ENCODE data around the gene TRAPPC4. TPM values are rescaled to one million over a fixed set of nuclear protein-coding genes. Genes with fewer than 3 reads are reported as not detected.

Gene TRAPPC4
- total RNA-seq, 1 donor from 2014 or later: 32.7 TPM

DNA sequence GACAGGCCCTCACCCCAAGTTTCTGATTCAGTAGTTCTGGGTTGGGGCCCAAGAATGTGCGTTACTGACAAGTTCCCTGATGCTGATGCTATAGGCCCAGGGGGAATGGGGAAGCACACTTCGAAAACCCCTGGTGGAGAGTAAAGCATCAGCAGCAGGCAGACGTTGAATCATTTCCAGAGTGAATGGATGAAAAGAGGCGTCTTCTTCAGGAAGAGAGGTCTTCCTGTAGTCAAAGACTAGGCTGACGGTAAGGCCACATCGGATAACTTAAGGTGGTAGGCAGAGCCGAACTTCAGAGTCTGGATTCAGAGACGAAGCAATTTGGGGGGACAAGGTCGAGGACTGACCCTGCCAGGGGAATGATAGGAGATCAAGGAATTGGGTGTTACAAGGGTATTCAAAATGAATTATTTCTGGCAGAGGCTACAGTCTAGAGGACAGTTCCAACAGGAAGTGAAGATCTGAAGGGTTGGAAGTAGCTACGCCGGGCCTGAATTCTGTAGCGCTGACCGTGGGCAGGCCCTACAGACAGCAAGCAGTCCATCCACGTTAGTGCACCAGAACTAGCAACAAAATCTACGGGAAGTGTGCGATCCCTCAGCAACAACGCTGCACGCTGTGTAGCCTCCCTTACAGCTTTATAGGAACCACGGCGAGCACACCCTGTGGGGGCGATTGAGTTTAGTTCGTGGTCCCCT lies 21.5 kb upstream of the TRAPPC4 start:
- DNase-seq: no peak
- peak overlapping the region; percentile 99 for H3K4me3 ChIP-seq
- peaks cover 32% of the 10 kb centered on the region for H3K36me3 ChIP-seq
- H3K27me3 ChIP-seq (ENCODE audit: low read depth): no peaks in the 10 kb centered on the region
- peaks cover 36% of the 10 kb centered on the region for H3K4me1 ChIP-seq
- no peaks in the 10 kb centered on the region for H3K9me3 ChIP-seq (replicated peaks)
- H3K27ac ChIP-seq (replicated peaks): peak overlapping the region; percentile 90
- TF ChIP-seq, protein P1, sequence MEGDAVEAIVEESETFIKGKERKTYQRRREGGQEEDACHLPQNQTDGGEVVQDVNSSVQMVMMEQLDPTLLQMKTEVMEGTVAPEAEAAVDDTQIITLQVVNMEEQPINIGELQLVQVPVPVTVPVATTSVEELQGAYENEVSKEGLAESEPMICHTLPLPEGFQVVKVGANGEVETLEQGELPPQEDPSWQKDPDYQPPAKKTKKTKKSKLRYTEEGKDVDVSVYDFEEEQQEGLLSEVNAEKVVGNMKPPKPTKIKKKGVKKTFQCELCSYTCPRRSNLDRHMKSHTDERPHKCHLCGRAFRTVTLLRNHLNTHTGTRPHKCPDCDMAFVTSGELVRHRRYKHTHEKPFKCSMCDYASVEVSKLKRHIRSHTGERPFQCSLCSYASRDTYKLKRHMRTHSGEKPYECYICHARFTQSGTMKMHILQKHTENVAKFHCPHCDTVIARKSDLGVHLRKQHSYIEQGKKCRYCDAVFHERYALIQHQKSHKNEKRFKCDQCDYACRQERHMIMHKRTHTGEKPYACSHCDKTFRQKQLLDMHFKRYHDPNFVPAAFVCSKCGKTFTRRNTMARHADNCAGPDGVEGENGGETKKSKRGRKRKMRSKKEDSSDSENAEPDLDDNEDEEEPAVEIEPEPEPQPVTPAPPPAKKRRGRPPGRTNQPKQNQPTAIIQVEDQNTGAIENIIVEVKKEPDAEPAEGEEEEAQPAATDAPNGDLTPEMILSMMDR (IDR thresholded peaks at IDR 0.05; ENCODE audit: borderline replicate concordance): peak; percentile 16
- intact Hi-C loops (cut with micrococcal nuclease): no loop called here

DNA sequence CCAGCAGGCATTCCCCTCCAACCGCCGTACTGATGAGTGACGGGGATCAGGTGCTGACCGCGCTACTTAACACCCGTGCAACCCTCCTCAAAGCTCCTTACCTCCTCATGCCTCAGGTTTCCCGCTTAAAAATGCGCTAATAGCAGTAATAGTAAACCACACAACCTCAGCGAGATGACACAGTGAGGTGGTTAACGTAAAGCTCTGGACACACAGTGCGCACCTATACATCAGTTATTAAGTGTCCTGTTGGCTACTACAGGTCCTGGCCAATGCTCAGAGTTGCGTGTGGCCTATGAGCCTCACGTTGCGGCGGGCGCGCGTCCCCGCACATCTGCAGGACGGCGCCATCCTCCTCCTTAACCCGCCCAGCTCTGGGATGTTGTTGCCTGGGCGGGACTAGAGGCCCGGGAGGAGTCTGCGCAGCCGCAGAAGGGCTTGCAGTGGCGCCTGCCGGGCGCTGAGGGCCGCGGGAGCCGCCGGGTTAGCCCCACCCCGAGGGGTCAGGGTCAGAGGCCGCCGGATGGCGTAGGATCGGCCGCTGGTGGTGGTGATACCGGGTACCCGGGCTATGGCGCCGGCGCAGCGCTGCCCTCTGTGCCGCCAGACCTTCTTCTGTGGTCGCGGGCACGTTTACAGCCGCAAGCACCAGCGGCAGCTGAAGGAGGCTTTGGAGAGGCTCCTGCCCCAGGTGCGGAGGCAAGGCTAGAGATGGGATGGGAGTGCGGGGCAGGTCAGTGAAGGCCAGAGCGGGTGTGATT lies 20.8 kb upstream of the TRAPPC4 start, which contains the start of gene CENATAC:
TSS of gene CENATAC (plus strand) at position 512 of the 761 bp plus-strand sequence. CDS start at position 572, 60 bp downstream.
- intact Hi-C loops (cut with micrococcal nuclease): no loop called here

DNA sequence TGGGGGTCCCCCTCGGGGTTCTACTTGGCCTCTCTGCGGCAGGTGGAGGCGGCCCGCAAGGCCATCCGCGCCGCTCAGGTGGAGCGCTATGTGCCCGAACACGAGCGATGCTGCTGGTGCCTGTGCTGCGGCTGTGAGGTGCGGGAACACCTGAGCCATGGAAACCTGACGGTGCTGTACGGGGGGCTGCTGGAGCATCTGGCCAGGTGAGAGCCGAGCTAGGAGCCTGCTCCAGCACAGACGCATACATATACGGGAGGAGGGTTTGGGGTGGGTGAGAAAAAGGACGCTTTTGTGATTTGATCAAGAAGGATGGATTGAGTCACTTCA lies 20.2 kb upstream of the TRAPPC4 start:
- intact Hi-C loops (cut with micrococcal nuclease): no loop called here
- peaks cover 45% of the 10 kb centered on the region for H3K36me3 ChIP-seq
- H3K4me1 ChIP-seq: peaks cover 36% of the 10 kb centered on the region
- TF ChIP-seq, protein P1 (IDR thresholded peaks at IDR 0.05; ENCODE audit: borderline replicate concordance): no peak
- no peaks in the 10 kb centered on the region for H3K9me3 ChIP-seq (replicated peaks)
- peak overlapping the region; percentile 99 for H3K4me3 ChIP-seq
- DNase-seq: no peak
- peak overlapping the region; percentile 90 for H3K27ac ChIP-seq (replicated peaks)
- H3K27me3 ChIP-seq (ENCODE audit: low read depth): no peaks in the 10 kb centered on the region

More for the DNA sequence above, 20.8 kb upstream of the TRAPPC4 start, which contains the start of gene CENATAC:
- Histone ChIP-seq H3K4me1 (peaks cover 36% of the 10 kb centered on the region), H3K9me3 (replicated peaks) (no peaks in the 10 kb centered on the region), H3K36me3 (peaks cover 40% of the 10 kb centered on the region), H3K27me3 (ENCODE audit: low read depth) (no peaks in the 10 kb centered on the region), H3K27ac (replicated peaks) (peak within 1 kb of the TSS; percentile 90), H3K4me3 (peak within 1 kb of the TSS; percentile 99)
- TF ChIP-seq, protein P1 (IDR thresholded peaks at IDR 0.05; ENCODE audit: borderline replicate concordance): peak; percentile 28
- DNase-seq: peak; percentile 97

DNA sequence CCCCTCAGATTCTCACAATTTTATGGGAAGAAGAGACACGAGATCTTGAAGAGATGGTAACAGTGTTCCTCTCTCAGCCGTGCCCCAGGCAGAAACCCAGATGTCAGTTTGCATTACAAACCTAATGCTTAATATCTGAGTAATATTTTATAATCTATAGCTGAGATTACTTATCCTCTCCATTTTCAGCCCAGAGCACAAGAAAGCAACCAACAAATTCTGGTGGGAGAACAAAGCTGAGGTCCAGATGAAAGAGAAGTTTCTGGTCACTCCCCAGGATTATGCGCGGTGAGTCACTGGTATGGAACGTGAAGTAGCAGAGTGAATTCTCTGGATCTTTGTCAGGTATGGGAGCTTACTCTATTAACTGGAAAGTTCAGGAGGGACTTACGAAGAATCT lies 19.7 kb upstream of the TRAPPC4 start:
- intact Hi-C loops (cut with micrococcal nuclease): no loop called here
- Histone ChIP-seq H3K4me3 (peak overlapping the region; percentile 99), H3K27ac (replicated peaks) (peak overlapping the region; percentile 90), H3K36me3 (peaks cover 50% of the 10 kb centered on the region), H3K4me1 (peaks cover 36% of the 10 kb centered on the region), H3K9me3 (replicated peaks) (no peaks in the 10 kb centered on the region), H3K27me3 (ENCODE audit: low read depth) (no peaks in the 10 kb centered on the region)
- DNase-seq: no peak
- TF ChIP-seq, protein P1 (IDR thresholded peaks at IDR 0.05; ENCODE audit: borderline replicate concordance): no peak

DNA sequence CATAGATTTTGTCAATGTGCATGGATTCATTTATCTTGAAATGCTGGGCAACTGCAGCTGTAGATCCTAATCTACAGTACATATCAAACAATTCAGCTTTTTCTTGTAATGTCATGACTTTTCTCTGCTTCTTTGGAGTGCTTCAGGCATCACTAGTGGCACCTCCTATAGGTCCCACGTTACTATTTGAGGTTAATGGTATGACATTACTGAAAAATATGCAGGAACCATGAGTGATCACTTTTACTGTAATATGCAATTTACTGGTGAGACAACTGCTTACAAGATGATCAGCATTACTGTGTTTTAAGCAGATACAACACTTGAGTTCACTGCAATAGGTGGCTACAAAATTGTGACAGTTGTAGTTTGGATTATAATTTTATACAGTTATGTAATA lies 17.7 kb upstream of the TRAPPC4 start:
- Histone ChIP-seq H3K27me3 (ENCODE audit: low read depth) (no peaks in the 10 kb centered on the region), H3K9me3 (replicated peaks) (no peaks in the 10 kb centered on the region), H3K4me1 (peaks cover 36% of the 10 kb centered on the region), H3K36me3 (peaks cover 71% of the 10 kb centered on the region), H3K4me3 (no peak overlapping the region), H3K27ac (replicated peaks) (no peak overlapping the region)
- intact Hi-C loops (cut with micrococcal nuclease): no loop called here
- TF ChIP-seq, protein P1 (IDR thresholded peaks at IDR 0.05; ENCODE audit: borderline replicate concordance): no peak
- DNase-seq: no peak
